WTC11 (cell line): ENCODE measurements around the gene LRRC8C. TPM values are rescaled to one million over a fixed set of nuclear protein-coding genes. Genes with fewer than 3 reads are reported as not detected.

Experiments used
- ATAC-seq: fragments of 200-7000 bp; cut with Tn5 transposase; 2 replicates; pipeline ENCODE4 v1.10.0; 2021; ENCODE audit warnings: mild to moderate bottlenecking, moderate library complexity
- CTCF ChIA-PET: fragments of 300-600 bp; sonication (Branson Sonifier 250); formaldehyde crosslinking; loops from one replicate; lab custom pipeline; 2021; ENCODE audit warnings: antibody characterized with exemption; lab: Charles Lee
- POLR2A ChIA-PET: fragments of 350-600 bp; sonication (Branson Sonifier 250); formaldehyde crosslinking; loops from one replicate; lab custom pipeline; 2021; ENCODE audit warnings: antibody characterized with exemption; lab: Charles Lee
- DNase-seq: peaks from one replicate; pipeline ENCODE4 v3.0.0; 2021; ENCODE audit warnings: low spot score
- H3K27ac Mint-ChIP-seq: 2 replicates; pipeline ENCODE4 v1.8.0; 2021; ENCODE audit warnings: mixed read lengths
- H3K27me3 Mint-ChIP-seq: 2 replicates; pipeline ENCODE4 v1.8.0; 2021; ENCODE audit warnings: low read depth, mild to moderate bottlenecking, moderate library complexity, mixed read lengths
- H3K36me3 Mint-ChIP-seq: 2 replicates; pipeline ENCODE4 v1.8.0; 2021; ENCODE audit warnings: mixed read lengths
- H3K4me1 Mint-ChIP-seq: 2 replicates; pipeline ENCODE4 v1.8.0; 2022; ENCODE audit warnings: mixed read lengths
- H3K4me3 Mint-ChIP-seq: 2 replicates; pipeline ENCODE4 v1.8.0; 2021; ENCODE audit warnings: mild to moderate bottlenecking, moderate library complexity, mixed read lengths
- H3K9me3 Mint-ChIP-seq: 2 replicates; pipeline ENCODE4 v1.8.0; 2021; ENCODE audit warnings: mixed read lengths
- CREM ChIP-seq: sonication (generic); formaldehyde crosslinking; IDR thresholded peaks from 2 replicates; pipeline ENCODE4 v1.8.1; 2022; ENCODE audit warnings: mild to moderate bottlenecking, missing genetic modification reagents, moderate library complexity
- EMX1 ChIP-seq: fragments of 250-450 bp; sonication (Bioruptor Pico); IDR thresholded peaks from 2 replicates; pipeline ENCODE4 v1.8.0; 2021; ENCODE audit warnings: mild to moderate bottlenecking
- IRF2 ChIP-seq: sonication (generic); formaldehyde crosslinking; IDR thresholded peaks from 2 replicates; pipeline ENCODE4 v1.8.0; 2022; ENCODE audit warnings: low read depth, missing genetic modification reagents, borderline replicate concordance
- SMAD4 ChIP-seq: sonication (generic); formaldehyde crosslinking; IDR thresholded peaks from 2 replicates; pipeline ENCODE4 v1.8.0; 2022; ENCODE audit warnings: mild to moderate bottlenecking, missing genetic modification reagents
- SOX15 ChIP-seq: fragments of 250-450 bp; sonication (Bioruptor Pico); IDR thresholded peaks from 2 replicates; pipeline ENCODE4 v1.9.0; 2021; ENCODE audit warnings: mild to moderate bottlenecking
- TEAD1 ChIP-seq: sonication (generic); formaldehyde crosslinking; IDR thresholded peaks from 2 replicates; pipeline ENCODE4 v1.8.0; 2022; ENCODE audit warnings: mild to moderate bottlenecking, missing genetic modification reagents
- TEAD4 ChIP-seq: sonication (generic); formaldehyde crosslinking; IDR thresholded peaks from 2 replicates; pipeline ENCODE4 v1.8.0; 2022; ENCODE audit warnings: mild to moderate bottlenecking, missing genetic modification reagents
- TP53 ChIP-seq: sonication (generic); formaldehyde crosslinking; IDR thresholded peaks from 2 replicates; pipeline ENCODE4 v1.8.1; 2023; ENCODE audit warnings: mild to moderate bottlenecking, missing genetic modification reagents
- ZNF121 ChIP-seq: sonication (generic); formaldehyde crosslinking; IDR thresholded peaks from 2 replicates; pipeline ENCODE4 v1.8.0; 2023; ENCODE audit warnings: missing genetic modification reagents
- ZNF219 ChIP-seq: sonication (generic); formaldehyde crosslinking; IDR thresholded peaks from 2 replicates; pipeline ENCODE4 v1.8.0; 2023; ENCODE audit warnings: missing genetic modification reagents, mild to moderate bottlenecking, borderline replicate concordance
- ZNF232 ChIP-seq: sonication (generic); formaldehyde crosslinking; IDR thresholded peaks from 2 replicates; pipeline ENCODE4 v1.8.0; 2022; ENCODE audit warnings: mild to moderate bottlenecking, missing genetic modification reagents
- ZNF317 ChIP-seq: sonication (generic); formaldehyde crosslinking; IDR thresholded peaks from 2 replicates; pipeline ENCODE4 v1.8.1; 2023; ENCODE audit warnings: low read depth, mild to moderate bottlenecking, moderate library complexity, missing genetic modification reagents, borderline replicate concordance
- ZNF423 ChIP-seq: fragments of 250-450 bp; sonication (Bioruptor Pico); IDR thresholded peaks from 2 replicates; pipeline ENCODE4 v2.1.2; 2022; ENCODE audit warnings: mild to moderate bottlenecking, moderate library complexity
- total RNA-seq: library from RNA; stranded (reverse); gene quantifications from 3 replicates; pipeline ENCODE4 v1.2.3, GENCODE V29; 2021
- TF ChIP-seq, protein P1 (sequence below): fragments of 250-450 bp; sonication (Bioruptor Pico); IDR thresholded peaks from 2 replicates; pipeline ENCODE4 v2.1.2; 2022; ENCODE audit warnings: mild to moderate bottlenecking, moderate library complexity
- TF ChIP-seq, protein P2 (sequence below): sonication (generic); formaldehyde crosslinking; IDR thresholded peaks from 2 replicates; pipeline ENCODE4 v1.8.1; 2023; ENCODE audit warnings: mild to moderate bottlenecking, missing genetic modification reagents, moderate library complexity
- TF ChIP-seq, protein P3 (sequence below): sonication (generic); formaldehyde crosslinking; IDR thresholded peaks from 2 replicates; pipeline ENCODE4 v1.8.0; 2022; ENCODE audit warnings: missing genetic modification reagents
- TF ChIP-seq, protein P4 (sequence below): fragments of 250-450 bp; sonication (Bioruptor Pico); IDR thresholded peaks from 2 replicates; pipeline ENCODE4 v1.9.0; 2021; ENCODE audit warnings: mild to moderate bottlenecking, borderline replicate concordance
- TF ChIP-seq, protein P5 (sequence below): fragments of 250-450 bp; sonication (Bioruptor Pico); IDR thresholded peaks from 2 replicates; pipeline ENCODE4 v1.9.0; 2021; ENCODE audit warnings: mild to moderate bottlenecking
- TF ChIP-seq, protein P6 (sequence below): sonication (generic); formaldehyde crosslinking; IDR thresholded peaks from 2 replicates; pipeline ENCODE4 v1.8.1; 2023; ENCODE audit warnings: mild to moderate bottlenecking, moderate library complexity, missing genetic modification reagents

Gene LRRC8C
- total RNA-seq, 1 experiment from 2014 or later, result 1.8 TPM

DNA sequence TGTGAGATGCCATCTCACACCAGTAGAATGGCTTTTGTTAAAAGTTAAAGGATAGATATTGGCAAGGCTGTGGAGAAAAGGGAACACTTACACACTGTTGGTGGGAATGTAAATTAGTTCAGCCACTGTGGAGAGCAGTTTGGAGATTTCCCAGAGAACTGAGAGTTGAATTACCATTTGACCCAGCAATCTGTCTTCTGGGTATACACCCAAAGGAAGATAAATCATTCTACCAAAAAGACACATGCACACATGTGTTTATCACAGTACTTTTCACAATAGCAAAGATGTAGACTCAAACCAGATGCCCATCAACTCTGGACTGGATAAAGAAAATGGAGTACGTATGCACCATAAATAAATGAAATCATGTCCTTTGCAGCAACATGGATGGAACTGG lies 99.3 kb downstream of the LRRC8C start:
- H3K27ac Mint-ChIP-seq, result no peak overlapping the region
- H3K9me3 Mint-ChIP-seq, result no peaks in the 10 kb centered on the region
- H3K4me1 Mint-ChIP-seq, result peaks cover 14% of the 10 kb centered on the region
- ChIA-PET POLR2A (no interaction called here), CTCF (no interaction called here)
- ATAC-seq (no peak), DNase-seq (no peak)
- TF ChIP-seq IRF2, result no peak
- no peak for TF ChIP-seq TP53 (CRISPR knock-in tag)
- H3K36me3 Mint-ChIP-seq, result no peaks in the 10 kb centered on the region
- H3K4me3 Mint-ChIP-seq, result no peak overlapping the region
- peaks cover under 1% of the 10 kb centered on the region; the same call in 1 of the 2 replicates for H3K27me3 Mint-ChIP-seq

DNA sequence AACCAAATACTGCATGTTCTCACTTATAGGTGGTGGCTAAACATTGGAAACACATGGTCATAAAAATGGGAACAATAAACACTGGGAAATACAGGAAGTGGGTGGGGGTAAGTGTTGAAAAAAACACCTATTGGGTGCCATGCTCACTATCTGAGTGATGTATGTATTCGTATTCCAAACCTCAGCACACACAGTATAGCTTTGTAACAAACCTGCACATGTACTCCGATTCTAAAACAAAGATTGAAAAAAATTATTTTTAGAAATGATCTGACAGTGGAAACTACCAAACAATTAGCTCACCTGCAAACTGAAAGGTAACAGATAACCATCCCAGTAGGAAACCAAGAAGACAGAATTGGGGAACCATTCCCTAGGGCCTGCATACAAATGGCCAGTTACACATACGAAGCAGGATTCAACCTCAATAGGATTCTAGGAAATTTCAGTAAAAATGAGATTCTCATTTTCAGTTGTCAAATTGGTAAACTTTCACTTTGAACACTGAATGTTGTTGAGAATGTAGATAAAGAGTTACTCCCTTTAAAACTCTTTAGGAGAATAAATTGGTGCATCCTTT lies 99.8 kb downstream of the LRRC8C start:
- Mint-ChIP-seq H3K27ac (no peak overlapping the region), H3K9me3 (no peaks in the 10 kb centered on the region), H3K27me3 (no peaks in the 10 kb centered on the region)
- POLR2A ChIA-PET, result interaction anchor here (0.7 kb wide), 1 partner anchor 216 kb away, joined by 3 read pairs; no protein-coding TSS in a partner anchor
- ATAC-seq, result no peak
- TF ChIP-seq, protein P1, sequence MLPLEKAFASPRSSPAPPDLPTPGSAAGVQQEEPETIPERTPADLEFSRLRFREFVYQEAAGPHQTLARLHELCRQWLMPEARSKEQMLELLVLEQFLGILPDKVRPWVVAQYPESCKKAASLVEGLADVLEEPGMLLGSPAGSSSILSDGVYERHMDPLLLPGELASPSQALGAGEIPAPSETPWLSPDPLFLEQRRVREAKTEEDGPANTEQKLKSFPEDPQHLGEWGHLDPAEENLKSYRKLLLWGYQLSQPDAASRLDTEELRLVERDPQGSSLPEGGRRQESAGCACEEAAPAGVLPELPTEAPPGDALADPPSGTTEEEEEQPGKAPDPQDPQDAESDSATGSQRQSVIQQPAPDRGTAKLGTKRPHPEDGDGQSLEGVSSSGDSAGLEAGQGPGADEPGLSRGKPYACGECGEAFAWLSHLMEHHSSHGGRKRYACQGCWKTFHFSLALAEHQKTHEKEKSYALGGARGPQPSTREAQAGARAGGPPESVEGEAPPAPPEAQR (CRISPR knock-in tag), result no peak
- TF ChIP-seq SMAD4 (CRISPR knock-in tag) (no peak), TEAD1 (no peak), ZNF423 (CRISPR knock-in tag) (no peak), SOX15 (no peak), ZNF219 (no peak), CREM (CRISPR knock-in tag) (no peak), TEAD4 (CRISPR knock-in tag) (no peak), ZNF317 (no peak), ZNF232 (CRISPR knock-in tag) (no peak), EMX1 (CRISPR knock-in tag) (no peak), ZNF121 (CRISPR knock-in tag) (no peak)
- TF ChIP-seq, protein P2, sequence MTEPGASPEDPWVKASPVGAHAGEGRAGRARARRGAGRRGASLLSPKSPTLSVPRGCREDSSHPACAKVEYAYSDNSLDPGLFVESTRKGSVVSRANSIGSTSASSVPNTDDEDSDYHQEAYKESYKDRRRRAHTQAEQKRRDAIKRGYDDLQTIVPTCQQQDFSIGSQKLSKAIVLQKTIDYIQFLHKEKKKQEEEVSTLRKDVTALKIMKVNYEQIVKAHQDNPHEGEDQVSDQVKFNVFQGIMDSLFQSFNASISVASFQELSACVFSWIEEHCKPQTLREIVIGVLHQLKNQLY, result no peak
- TF ChIP-seq, protein P3, sequence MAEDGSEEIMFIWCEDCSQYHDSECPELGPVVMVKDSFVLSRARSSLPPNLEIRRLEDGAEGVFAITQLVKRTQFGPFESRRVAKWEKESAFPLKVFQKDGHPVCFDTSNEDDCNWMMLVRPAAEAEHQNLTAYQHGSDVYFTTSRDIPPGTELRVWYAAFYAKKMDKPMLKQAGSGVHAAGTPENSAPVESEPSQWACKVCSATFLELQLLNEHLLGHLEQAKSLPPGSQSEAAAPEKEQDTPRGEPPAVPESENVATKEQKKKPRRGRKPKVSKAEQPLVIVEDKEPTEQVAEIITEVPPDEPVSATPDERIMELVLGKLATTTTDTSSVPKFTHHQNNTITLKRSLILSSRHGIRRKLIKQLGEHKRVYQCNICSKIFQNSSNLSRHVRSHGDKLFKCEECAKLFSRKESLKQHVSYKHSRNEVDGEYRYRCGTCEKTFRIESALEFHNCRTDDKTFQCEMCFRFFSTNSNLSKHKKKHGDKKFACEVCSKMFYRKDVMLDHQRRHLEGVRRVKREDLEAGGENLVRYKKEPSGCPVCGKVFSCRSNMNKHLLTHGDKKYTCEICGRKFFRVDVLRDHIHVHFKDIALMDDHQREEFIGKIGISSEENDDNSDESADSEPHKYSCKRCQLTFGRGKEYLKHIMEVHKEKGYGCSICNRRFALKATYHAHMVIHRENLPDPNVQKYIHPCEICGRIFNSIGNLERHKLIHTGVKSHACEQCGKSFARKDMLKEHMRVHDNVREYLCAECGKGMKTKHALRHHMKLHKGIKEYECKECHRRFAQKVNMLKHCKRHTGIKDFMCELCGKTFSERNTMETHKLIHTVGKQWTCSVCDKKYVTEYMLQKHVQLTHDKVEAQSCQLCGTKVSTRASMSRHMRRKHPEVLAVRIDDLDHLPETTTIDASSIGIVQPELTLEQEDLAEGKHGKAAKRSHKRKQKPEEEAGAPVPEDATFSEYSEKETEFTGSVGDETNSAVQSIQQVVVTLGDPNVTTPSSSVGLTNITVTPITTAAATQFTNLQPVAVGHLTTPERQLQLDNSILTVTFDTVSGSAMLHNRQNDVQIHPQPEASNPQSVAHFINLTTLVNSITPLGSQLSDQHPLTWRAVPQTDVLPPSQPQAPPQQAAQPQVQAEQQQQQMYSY (CRISPR knock-in tag), result no peak
- TF ChIP-seq, protein P4, sequence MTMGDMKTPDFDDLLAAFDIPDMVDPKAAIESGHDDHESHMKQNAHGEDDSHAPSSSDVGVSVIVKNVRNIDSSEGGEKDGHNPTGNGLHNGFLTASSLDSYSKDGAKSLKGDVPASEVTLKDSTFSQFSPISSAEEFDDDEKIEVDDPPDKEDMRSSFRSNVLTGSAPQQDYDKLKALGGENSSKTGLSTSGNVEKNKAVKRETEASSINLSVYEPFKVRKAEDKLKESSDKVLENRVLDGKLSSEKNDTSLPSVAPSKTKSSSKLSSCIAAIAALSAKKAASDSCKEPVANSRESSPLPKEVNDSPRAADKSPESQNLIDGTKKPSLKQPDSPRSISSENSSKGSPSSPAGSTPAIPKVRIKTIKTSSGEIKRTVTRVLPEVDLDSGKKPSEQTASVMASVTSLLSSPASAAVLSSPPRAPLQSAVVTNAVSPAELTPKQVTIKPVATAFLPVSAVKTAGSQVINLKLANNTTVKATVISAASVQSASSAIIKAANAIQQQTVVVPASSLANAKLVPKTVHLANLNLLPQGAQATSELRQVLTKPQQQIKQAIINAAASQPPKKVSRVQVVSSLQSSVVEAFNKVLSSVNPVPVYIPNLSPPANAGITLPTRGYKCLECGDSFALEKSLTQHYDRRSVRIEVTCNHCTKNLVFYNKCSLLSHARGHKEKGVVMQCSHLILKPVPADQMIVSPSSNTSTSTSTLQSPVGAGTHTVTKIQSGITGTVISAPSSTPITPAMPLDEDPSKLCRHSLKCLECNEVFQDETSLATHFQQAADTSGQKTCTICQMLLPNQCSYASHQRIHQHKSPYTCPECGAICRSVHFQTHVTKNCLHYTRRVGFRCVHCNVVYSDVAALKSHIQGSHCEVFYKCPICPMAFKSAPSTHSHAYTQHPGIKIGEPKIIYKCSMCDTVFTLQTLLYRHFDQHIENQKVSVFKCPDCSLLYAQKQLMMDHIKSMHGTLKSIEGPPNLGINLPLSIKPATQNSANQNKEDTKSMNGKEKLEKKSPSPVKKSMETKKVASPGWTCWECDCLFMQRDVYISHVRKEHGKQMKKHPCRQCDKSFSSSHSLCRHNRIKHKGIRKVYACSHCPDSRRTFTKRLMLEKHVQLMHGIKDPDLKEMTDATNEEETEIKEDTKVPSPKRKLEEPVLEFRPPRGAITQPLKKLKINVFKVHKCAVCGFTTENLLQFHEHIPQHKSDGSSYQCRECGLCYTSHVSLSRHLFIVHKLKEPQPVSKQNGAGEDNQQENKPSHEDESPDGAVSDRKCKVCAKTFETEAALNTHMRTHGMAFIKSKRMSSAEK (CRISPR knock-in tag), result no peak
- TF ChIP-seq, protein P5, sequence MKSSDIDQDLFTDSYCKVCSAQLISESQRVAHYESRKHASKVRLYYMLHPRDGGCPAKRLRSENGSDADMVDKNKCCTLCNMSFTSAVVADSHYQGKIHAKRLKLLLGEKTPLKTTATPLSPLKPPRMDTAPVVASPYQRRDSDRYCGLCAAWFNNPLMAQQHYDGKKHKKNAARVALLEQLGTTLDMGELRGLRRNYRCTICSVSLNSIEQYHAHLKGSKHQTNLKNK, result no peak
- TF ChIP-seq, protein P6, sequence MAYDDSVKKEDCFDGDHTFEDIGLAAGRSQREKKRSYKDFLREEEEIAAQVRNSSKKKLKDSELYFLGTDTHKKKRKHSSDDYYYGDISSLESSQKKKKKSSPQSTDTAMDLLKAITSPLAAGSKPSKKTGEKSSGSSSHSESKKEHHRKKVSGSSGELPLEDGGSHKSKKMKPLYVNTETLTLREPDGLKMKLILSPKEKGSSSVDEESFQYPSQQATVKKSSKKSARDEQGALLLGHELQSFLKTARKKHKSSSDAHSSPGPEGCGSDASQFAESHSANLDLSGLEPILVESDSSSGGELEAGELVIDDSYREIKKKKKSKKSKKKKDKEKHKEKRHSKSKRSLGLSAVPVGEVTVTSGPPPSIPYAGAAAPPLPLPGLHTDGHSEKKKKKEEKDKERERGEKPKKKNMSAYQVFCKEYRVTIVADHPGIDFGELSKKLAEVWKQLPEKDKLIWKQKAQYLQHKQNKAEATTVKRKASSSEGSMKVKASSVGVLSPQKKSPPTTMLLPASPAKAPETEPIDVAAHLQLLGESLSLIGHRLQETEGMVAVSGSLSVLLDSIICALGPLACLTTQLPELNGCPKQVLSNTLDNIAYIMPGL (CRISPR knock-in tag), result no peak
- TF ChIP-seq, all 79 proteins: peak for 0
- peaks cover 14% of the 10 kb centered on the region for H3K4me1 Mint-ChIP-seq
- no peak for DNase-seq
- no peak overlapping the region for H3K4me3 Mint-ChIP-seq
- CTCF ChIA-PET, result interaction anchor here (1.6 kb wide), 1 partner anchor 30 kb away, joined by 4 read pairs; no protein-coding TSS in a partner anchor
- H3K36me3 Mint-ChIP-seq, result no peaks in the 10 kb centered on the region
